Fibroblast of lung (primary cell): ENCODE data around the gene MTA1. TPM values are rescaled to one million over a fixed set of nuclear protein-coding genes. Genes with fewer than 3 reads are reported as not detected.

Experiments
- DNase-seq, 2 donors: peaks; one replicate each; pipeline versions ENCODE4 v3.0.0 to v3.0.0-alpha.2; 2010; ENCODE audit warnings: low read depth in 2 of 2
- H2AFZ ChIP-seq: 2 replicates; pipeline ENCODE4 v1.5.1; 2012; ENCODE audit warnings: low read length, control low read depth, inconsistent platforms
- H3K27ac ChIP-seq: 2 replicates; pipeline ENCODE4 v1.5.1; 2011; ENCODE audit warnings: low read length, control low read depth; ENCODE audit not compliant: insufficient read depth
- H3K27me3 ChIP-seq: 2 replicates; pipeline ENCODE4 v1.5.1; 2011; ENCODE audit warnings: mild to moderate bottlenecking, low read length; ENCODE audit not compliant: control insufficient read depth, insufficient read depth
- H3K36me3 ChIP-seq: 2 replicates; pipeline ENCODE4 v1.5.1; 2011; ENCODE audit warnings: low read length; ENCODE audit not compliant: control insufficient read depth, insufficient read depth
- H3K4me1 ChIP-seq: 2 replicates; pipeline ENCODE4 v1.5.1; 2011; ENCODE audit warnings: low read length; ENCODE audit not compliant: control insufficient read depth, insufficient read depth; ENCODE audit errors: extremely low read depth
- H3K4me2 ChIP-seq: 2 replicates; pipeline ENCODE4 v1.5.1; 2011; ENCODE audit warnings: low read length, control low read depth; ENCODE audit not compliant: insufficient read depth; ENCODE audit errors: extremely low read depth
- H3K4me3 ChIP-seq, 4 experiments: fragments of 200-600 bp in 1 of 4; sonication (generic) in 1 of 4; replicated peaks in 1 of 4; 2 replicates each; pipeline ENCODE4 v1.5.1; 2011 to 2016; ENCODE audit warnings: low read length in 4 of 4, low read depth in 3 of 4, mild to moderate bottlenecking in 3 of 4, control low read depth in 2 of 4, inconsistent platforms in 1 of 4, mixed read lengths in 1 of 4; ENCODE audit not compliant: insufficient read depth in 1 of 4; ENCODE audit errors: control extremely low read depth in 1 of 4
- H3K79me2 ChIP-seq: 2 replicates; pipeline ENCODE4 v1.5.1; 2012; ENCODE audit warnings: mild to moderate bottlenecking, low read length, inconsistent platforms; ENCODE audit not compliant: control insufficient read depth, insufficient read depth
- H3K9ac ChIP-seq: 2 replicates; pipeline ENCODE4 v1.5.1; 2011; ENCODE audit warnings: mild to moderate bottlenecking, low read length, control low read depth; ENCODE audit not compliant: insufficient read depth
- H3K9me3 ChIP-seq: 2 replicates; pipeline ENCODE4 v1.5.1; 2012; ENCODE audit warnings: low read depth, low read length; ENCODE audit not compliant: control insufficient read depth, insufficient read depth
- H4K20me1 ChIP-seq: 2 replicates; pipeline ENCODE4 v1.5.1; 2011; ENCODE audit warnings: low read length; ENCODE audit not compliant: control insufficient read depth, insufficient read depth; ENCODE audit errors: extremely low read depth
- EZH2 ChIP-seq: IDR thresholded peaks from 2 replicates; pipeline ENCODE4 v1.5.1; 2012; ENCODE audit warnings: low read length, control low read depth, mild to moderate bottlenecking; ENCODE audit errors: missing control alignments
- polyA plus RNA-seq, 2 donors: library from polyadenylated mRNA; depleted of rRNA in 1 of 2; stranded (reverse) in 1 of 2; unstranded in 1 of 2; fragments of >200 nt; gene quantifications; 2 replicates each; pipeline ENCODE4 v1.2.1, GENCODE V29; 2011 to 2012; ENCODE audit warnings: missing spikeins in 1 of 2
- total RNA-seq: library from RNA; depleted of rRNA; stranded (reverse); fragments of >200 nt; gene quantifications from 2 replicates; pipeline ENCODE4 v1.2.1, GENCODE V29; 2014
- TF ChIP-seq, protein P1 (sequence below), 2 donors: IDR thresholded peaks in 1 of 2; conservative IDR thresholded peaks in 1 of 2; 1 replicate in 1 of 2; 2 replicates in 1 of 2; pipeline ENCODE4 v1.5.1; 2011 to 2012; ENCODE audit warnings: low read length in 2 of 2, control low read depth in 1 of 2, inconsistent platforms in 1 of 2, low read depth in 1 of 2, mild to moderate bottlenecking in 1 of 2

The MTA1 gene
- total and polyA plus RNA-seq, 2 donors (not counting 1 experiment from before 2014, with no cell fraction given): 28.6 to 29.7 TPM

DNA sequence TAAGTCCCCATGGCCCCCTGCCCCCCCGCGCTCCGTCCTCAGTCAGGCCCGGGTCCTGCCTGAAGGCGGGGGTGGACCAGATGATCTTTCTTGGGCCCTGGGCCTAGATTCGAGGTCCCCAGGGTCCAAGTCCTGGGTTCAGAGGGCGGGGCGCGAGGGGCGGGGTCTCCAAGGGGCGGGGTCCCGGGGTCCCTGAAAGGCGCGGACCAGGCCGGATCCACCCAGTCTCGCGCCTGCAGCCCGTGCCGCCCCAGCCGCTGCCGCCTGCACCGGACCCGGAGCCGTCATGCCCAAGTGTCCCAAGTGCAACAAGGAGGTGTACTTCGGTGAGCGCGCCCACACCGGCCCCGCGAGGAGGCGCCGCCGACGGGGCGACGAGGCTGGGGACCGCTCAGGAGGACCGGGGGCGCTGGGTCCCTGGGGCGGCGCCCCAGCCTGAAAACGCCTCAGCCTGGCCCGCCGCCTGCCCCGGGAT is 67.4 kb downstream of the MTA1 start:
- H3K4me2 ChIP-seq: peak overlapping the region; percentile 64
- H4K20me1 ChIP-seq: no peaks in the 10 kb centered on the region
- H3K9me3 ChIP-seq: no peaks in the 10 kb centered on the region
- peak overlapping the region in 1 of 4 experiments; percentile 27 for H3K4me3 ChIP-seq
- H2AFZ ChIP-seq: no peak overlapping the region
- H3K9ac ChIP-seq: peak overlapping the region; percentile 37
- no peaks in the 10 kb centered on the region for H3K36me3 ChIP-seq
- H3K79me2 ChIP-seq: peaks cover 2% of the 10 kb centered on the region
- peaks cover 19% of the 10 kb centered on the region for H3K27me3 ChIP-seq
- H3K4me1 ChIP-seq: peaks cover 10% of the 10 kb centered on the region
- no peak overlapping the region for H3K27ac ChIP-seq
- TF ChIP-seq, protein P1, sequence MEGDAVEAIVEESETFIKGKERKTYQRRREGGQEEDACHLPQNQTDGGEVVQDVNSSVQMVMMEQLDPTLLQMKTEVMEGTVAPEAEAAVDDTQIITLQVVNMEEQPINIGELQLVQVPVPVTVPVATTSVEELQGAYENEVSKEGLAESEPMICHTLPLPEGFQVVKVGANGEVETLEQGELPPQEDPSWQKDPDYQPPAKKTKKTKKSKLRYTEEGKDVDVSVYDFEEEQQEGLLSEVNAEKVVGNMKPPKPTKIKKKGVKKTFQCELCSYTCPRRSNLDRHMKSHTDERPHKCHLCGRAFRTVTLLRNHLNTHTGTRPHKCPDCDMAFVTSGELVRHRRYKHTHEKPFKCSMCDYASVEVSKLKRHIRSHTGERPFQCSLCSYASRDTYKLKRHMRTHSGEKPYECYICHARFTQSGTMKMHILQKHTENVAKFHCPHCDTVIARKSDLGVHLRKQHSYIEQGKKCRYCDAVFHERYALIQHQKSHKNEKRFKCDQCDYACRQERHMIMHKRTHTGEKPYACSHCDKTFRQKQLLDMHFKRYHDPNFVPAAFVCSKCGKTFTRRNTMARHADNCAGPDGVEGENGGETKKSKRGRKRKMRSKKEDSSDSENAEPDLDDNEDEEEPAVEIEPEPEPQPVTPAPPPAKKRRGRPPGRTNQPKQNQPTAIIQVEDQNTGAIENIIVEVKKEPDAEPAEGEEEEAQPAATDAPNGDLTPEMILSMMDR (conservative IDR thresholded peaks at IDR 0.05 in 1 of 2, IDR thresholded peaks at IDR 0.05 in 1 of 2; ENCODE audit: low read depth in 1 of 2, low read length in 2 of 2): no peak
- TF ChIP-seq EZH2: peak; percentile 77
- DNase-seq: no peak

DNA sequence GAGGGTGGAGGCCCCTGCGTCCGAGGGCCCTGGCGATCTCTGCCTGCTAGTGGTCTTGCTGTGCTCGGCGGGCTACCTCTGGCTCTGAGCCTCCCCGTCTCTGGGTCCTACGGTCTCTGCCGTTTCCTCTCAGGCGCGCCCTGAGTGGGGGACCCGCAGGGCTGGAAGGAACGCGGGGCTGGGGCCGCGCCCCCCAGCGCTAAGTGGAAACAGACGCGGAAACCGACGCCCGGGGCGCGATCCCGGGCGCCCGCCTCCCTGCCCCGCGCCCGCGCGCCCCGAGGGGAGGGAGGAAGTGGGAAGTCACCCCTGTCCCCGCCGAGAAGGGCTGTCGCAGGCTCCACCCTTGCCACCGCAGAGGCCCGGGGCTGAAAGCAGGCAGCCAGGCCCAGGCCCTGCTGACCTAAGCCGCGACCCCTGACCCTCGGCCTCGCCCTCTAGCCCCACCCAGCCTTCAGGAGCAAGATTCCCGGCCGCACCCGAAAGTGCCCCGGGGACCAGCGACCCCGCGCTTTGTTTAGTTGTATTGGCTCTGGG is 67.9 kb downstream of the MTA1 start:
- no peaks in the 10 kb centered on the region for H4K20me1 ChIP-seq
- H3K9ac ChIP-seq: peak overlapping the region; percentile 37
- no peak for DNase-seq
- peaks cover 5% of the 10 kb centered on the region for H3K4me1 ChIP-seq
- peak; percentile 46 for TF ChIP-seq EZH2
- TF ChIP-seq, protein P1 (conservative IDR thresholded peaks at IDR 0.05 in 1 of 2, IDR thresholded peaks at IDR 0.05 in 1 of 2; ENCODE audit: low read depth in 1 of 2, low read length in 2 of 2): no peak
- H3K36me3 ChIP-seq: no peaks in the 10 kb centered on the region
- H2AFZ ChIP-seq: no peak overlapping the region
- no peak overlapping the region for H3K27ac ChIP-seq
- peaks cover 3% of the 10 kb centered on the region for H3K79me2 ChIP-seq
- H3K4me2 ChIP-seq: peak overlapping the region; percentile 64
- H3K27me3 ChIP-seq: peaks cover 19% of the 10 kb centered on the region
- peak overlapping the region in 1 of 4 experiments; percentile 27 for H3K4me3 ChIP-seq
- no peaks in the 10 kb centered on the region for H3K9me3 ChIP-seq

DNA sequence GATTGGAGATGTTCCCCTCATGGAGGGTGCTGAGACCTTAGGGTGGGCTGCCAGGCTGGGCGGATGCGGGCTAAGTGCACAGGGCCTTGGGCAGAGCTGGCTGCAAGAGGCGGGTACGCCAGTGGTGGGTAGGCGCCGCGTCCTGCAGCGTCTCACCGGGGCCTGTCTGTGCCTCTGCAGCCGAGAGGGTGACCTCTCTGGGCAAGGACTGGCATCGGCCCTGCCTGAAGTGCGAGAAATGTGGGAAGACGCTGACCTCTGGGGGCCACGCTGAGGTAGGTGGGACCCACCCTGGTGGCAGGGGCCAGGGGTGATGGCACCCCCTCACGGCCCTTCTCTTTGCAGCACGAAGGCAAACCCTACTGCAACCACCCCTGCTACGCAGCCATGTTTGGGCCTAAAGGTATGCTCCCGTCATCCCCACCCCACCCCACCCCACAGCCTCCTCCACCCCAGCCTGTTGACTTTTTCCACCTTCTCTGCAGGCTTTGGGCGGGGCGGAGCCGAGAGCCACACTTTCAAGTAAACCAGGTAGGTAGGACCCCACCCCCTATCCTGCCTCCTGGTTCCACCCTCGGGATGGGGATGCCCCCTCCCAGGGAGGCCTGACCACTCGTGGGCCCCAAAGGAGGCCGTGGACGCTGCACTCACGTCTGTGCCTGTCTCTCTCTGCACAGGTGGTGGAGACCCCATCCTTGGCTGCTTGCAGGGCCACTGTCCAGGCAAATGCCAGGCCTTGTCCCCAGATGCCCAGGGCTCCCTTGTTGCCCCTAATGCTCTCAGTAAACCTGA is 68.6 kb downstream of the MTA1 start:
- H3K9ac ChIP-seq: no peak overlapping the region
- DNase-seq: no peak

More for the DNA sequence above, 68.6 kb downstream of the MTA1 start:
- H3K27ac ChIP-seq: no peak overlapping the region
- no peaks in the 10 kb centered on the region for H3K36me3 ChIP-seq
- no peaks in the 10 kb centered on the region for H3K9me3 ChIP-seq
- H3K79me2 ChIP-seq: peaks cover 3% of the 10 kb centered on the region
- peaks cover 19% of the 10 kb centered on the region for H3K27me3 ChIP-seq
- H3K4me2 ChIP-seq: no peak overlapping the region
- no peak overlapping the region for H3K4me3 ChIP-seq
- peaks cover 4% of the 10 kb centered on the region for H3K4me1 ChIP-seq
- H2AFZ ChIP-seq: no peak overlapping the region
- TF ChIP-seq, protein P1 (conservative IDR thresholded peaks at IDR 0.05 in 1 of 2, IDR thresholded peaks at IDR 0.05 in 1 of 2; ENCODE audit: low read depth in 1 of 2, low read length in 2 of 2): no peak
- TF ChIP-seq EZH2: no peak
- no peaks in the 10 kb centered on the region for H4K20me1 ChIP-seq
